WTC11 (cell line): Measurements from ENCODE around the gene HEATR5A.

ENCODE experiments used
- CTCF ChIP-seq: fragments of 200-600 bp; IDR thresholded peaks from 2 replicates; pipeline ENCODE4 v1.8.0; 2022; ENCODE audit warnings: antibody characterized with exemption
- E2F5 ChIP-seq: sonication (generic); formaldehyde crosslinking; IDR thresholded peaks from 2 replicates; pipeline ENCODE4 v1.8.1; 2022; ENCODE audit warnings: mild to moderate bottlenecking, moderate library complexity, missing genetic modification reagents
- FOXP4 ChIP-seq: sonication (generic); formaldehyde crosslinking; IDR thresholded peaks from 2 replicates; pipeline ENCODE4 v1.8.0; 2022; ENCODE audit warnings: mild to moderate bottlenecking, missing genetic modification reagents
- MAX ChIP-seq: sonication (generic); formaldehyde crosslinking; IDR thresholded peaks from 2 replicates; pipeline ENCODE4 v1.8.0; 2022; ENCODE audit warnings: mild to moderate bottlenecking, missing genetic modification reagents

GRCh38 chr14:31291210-31291609, 129.1 kb downstream of the HEATR5A start:
- TF ChIP-seq MAX (CRISPR knock-in tag): no peak
- TF ChIP-seq E2F5 (CRISPR knock-in tag): no peak
- TF ChIP-seq CTCF: no peak
- no peak for TF ChIP-seq FOXP4 (CRISPR knock-in tag)
